Astrocyte of the cerebellum (primary cell): ENCODE results near the gene DLGAP1.

Source experiments
- DNase-seq: peaks from one replicate; pipeline ENCODE4 v3.0.0-alpha.2; 2011; ENCODE audit warnings: low read depth
- H3K4me3 ChIP-seq: 2 replicates; pipeline ENCODE4 v1.5.1; 2011; ENCODE audit warnings: mild to moderate bottlenecking, low read depth, low read length, moderate library complexity
- in situ Hi-C: cut with HindIII; loops from 2 replicates; pipeline ENCODE4 v1.10.0; 2017; ENCODE audit warnings: low sequenced_read_pairs
- TF ChIP-seq, protein P1 (sequence below): IDR thresholded peaks from 2 replicates; pipeline ENCODE4 v1.5.1; 2012; ENCODE audit warnings: low read length, low read depth, moderate library complexity, mild to moderate bottlenecking; ENCODE audit errors: missing control alignments

Gene DLGAP1

DNA sequence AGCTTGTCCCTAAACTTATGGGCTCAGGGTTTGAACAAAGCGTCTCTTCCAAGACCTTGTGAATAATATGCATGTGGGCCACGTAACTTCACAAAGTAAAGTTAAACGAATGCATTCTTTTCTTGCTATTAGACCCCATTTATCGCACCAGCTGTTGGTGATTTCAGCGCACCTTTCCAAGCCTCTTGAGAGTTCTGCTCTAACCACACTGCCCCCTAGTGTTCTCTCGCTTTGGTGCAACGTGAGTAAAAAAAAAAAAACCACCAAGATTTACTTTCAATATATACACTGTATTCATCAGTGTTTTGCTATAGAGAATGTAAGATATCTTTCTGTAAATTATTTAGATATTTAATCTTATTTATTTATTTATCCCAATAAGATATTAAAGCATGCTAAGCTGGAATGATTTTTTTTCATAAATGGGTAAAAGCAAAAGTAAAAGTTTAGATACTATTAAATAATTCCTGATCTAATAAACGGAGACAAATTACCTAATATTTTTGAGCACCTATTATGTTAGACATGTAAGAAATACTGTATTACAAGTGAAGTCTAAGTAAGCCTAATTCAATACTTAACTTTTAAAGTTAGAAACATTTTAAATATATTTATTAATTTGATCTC lies 459.5 kb downstream of the DLGAP1 start:
- in situ Hi-C loops, result loop anchor here (25.0 kb wide), 1 partner anchor 233 kb away; no protein-coding TSS in a partner anchor
- TF ChIP-seq, protein P1, sequence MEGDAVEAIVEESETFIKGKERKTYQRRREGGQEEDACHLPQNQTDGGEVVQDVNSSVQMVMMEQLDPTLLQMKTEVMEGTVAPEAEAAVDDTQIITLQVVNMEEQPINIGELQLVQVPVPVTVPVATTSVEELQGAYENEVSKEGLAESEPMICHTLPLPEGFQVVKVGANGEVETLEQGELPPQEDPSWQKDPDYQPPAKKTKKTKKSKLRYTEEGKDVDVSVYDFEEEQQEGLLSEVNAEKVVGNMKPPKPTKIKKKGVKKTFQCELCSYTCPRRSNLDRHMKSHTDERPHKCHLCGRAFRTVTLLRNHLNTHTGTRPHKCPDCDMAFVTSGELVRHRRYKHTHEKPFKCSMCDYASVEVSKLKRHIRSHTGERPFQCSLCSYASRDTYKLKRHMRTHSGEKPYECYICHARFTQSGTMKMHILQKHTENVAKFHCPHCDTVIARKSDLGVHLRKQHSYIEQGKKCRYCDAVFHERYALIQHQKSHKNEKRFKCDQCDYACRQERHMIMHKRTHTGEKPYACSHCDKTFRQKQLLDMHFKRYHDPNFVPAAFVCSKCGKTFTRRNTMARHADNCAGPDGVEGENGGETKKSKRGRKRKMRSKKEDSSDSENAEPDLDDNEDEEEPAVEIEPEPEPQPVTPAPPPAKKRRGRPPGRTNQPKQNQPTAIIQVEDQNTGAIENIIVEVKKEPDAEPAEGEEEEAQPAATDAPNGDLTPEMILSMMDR, result peak; percentile 91
- DNase-seq, result peak; percentile 76
- no peak overlapping the region for H3K4me3 ChIP-seq

GRCh38 chr18:3993941-3994687 lies 461.0 kb downstream of the DLGAP1 start:
- no peak for DNase-seq
- in situ Hi-C loops, result loop anchor here (25.0 kb wide), 1 partner anchor 232 kb away; no protein-coding TSS in a partner anchor
- no peak overlapping the region for H3K4me3 ChIP-seq
- TF ChIP-seq, protein P1, result no peak

DNA sequence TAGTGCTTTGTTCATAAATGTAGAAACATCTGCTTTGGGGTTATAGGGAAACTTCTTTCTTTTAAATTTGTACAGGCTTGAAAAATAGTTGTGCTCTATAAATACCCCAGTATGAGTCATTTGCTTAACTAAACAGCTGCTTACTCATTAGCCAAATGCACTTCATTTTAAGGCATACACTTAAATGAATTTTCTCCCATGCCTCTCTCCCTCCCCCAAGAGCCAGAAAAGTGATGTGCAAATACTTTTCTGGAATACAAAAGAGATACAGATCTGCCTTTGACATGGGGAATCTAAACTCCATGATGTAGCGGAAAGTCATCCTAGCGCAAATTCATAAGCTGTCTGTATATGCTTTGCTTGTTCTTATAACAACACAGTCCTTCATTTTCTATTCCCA lies 469.4 kb downstream of the DLGAP1 start:
- in situ Hi-C loops, result loop anchor here (25.0 kb wide), 1 partner anchor 223 kb away; no protein-coding TSS in a partner anchor
- DNase-seq, result no peak
- H3K4me3 ChIP-seq, result no peak overlapping the region
- TF ChIP-seq, protein P1, result no peak

DNA sequence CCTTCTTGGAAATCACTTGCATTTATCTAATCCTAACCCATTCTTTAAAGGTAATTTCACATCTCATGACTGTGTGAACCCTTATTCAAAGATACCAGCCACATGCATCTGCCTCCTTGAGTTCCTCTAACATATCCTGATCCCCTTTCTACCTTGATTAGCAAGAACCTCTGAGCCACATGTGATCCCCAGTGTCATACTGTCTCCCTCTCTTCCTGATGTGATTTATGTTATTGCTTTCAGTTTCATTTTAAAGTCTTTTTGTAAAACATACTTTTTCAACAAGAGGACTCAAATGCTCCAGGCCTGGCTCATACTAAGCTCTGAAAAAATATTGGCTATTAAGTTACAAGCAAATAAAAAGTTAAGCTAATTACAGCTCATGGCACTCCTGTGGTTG lies 470.1 kb downstream of the DLGAP1 start:
- no peak overlapping the region for H3K4me3 ChIP-seq
- in situ Hi-C loops, result loop anchor here (25.0 kb wide), 1 partner anchor 223 kb away; no protein-coding TSS in a partner anchor
- TF ChIP-seq, protein P1, result no peak
- DNase-seq, result no peak

DNA sequence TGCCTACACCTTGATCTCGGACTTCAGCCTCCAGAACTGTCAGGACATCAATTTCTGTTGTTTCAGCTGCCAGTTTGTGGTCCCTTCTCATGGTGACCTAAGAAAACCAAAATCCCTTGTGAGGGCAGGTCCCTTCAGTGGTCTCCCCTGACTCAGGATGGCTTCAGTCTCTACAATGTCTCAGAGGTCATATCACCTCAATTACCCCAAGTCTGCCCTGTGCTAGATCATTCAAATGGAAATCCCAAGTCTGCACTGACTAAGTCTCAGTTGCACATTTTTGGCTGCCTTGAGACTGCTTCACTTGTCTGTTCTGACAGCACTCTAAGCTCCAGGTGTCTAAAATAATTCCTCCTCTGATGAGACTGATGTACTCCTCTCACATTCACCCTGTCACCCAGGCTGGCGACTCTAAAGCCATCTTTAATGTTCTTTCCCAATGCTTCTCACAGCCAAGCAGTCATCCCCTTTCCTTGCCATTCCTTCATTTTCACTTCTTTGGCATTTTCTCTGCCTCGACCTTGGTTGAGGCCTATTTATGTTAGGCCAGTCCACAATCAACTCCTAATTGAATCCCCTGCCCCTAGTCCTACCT lies 470.8 kb downstream of the DLGAP1 start:
- no peak for DNase-seq
- TF ChIP-seq, protein P1, result no peak
- no peak overlapping the region for H3K4me3 ChIP-seq
- in situ Hi-C loops, result loop anchor here (25.0 kb wide), 1 partner anchor 222 kb away; no protein-coding TSS in a partner anchor

DNA sequence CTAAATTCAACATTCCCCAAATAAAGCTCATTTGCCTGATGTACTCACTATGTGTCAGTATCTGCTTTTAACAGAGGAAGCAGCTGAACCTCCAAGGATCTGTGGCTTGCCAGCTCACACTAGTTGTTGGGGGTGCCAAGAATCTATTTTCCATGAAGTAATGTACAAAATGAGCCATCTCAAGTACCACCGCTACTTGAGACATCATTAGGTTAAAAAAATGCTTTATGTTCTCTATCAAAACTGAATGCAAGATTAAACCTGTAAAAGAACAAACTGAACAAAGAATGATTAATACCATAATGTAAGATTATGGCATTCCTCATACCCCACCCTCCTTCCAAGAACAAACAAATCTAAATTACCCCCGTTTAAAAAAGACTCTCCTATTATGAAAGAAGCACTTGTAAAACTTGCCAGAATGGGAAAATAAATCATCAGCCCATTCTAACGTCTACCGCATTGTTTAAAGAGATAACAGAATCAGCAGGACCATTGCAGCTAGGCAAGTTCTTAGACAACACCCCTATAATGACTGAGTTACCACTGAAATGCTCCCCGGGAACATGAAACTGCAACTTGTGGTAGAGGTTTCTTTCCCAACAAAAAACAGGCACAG lies 471.6 kb downstream of the DLGAP1 start:
- in situ Hi-C loops, result loop anchor here (25.0 kb wide), 1 partner anchor 221 kb away; no protein-coding TSS in a partner anchor
- TF ChIP-seq, protein P1, result no peak
- H3K4me3 ChIP-seq, result no peak overlapping the region
- peak; percentile 84 for DNase-seq
